ENCODE data around the gene DDI1. TPM values are rescaled to one million over a fixed set of nuclear protein-coding genes. Genes with fewer than 3 reads are reported as not detected.

The DDI1 gene
- total and polyA plus RNA-seq, 2 of the 13 experiments (the other 11 are each of a cell fraction or from before 2014, with no cell fraction given) = not detected

DNA sequence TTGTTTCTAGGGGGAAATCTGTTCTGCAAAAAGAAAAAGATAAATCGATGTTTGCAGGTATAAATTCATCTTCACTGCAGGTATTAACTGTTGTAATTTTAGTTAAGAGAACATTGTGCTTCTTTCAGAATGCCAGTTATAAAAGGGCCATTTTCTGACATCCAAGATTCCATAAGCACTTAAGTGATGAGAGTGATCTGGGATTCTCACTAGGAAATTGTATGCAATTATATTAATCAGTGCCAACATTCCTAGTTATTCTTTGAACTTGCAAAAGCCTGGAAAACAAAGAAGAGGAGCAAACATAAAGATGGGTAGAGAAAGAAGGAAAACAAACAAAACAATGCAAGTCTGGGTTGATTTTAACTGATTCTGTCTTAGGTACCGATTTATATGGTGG, 5.4 kb downstream of the DDI1 start:
- in situ Hi-C loops (cut with HindIII; ENCODE audit: extremely low pct_ligation_motif_present, low pct_unique_long_range_greater_than_20kb) = no loop called here
- no peak for DNase-seq (ENCODE audit: low spot score)
- 0% methylated on average over 2 of the region's 2 CpGs for WGBS (ENCODE audit: low lambda C conversion rate)
- ATAC-seq = no peak
- POLR2A ChIA-PET = no interaction called here
- Histone ChIP-seq H3K9ac (ENCODE audit: insufficient read depth, low read depth, low read length) (no peak overlapping the region), H3K36me3 (replicated peaks in 1 of 2; ENCODE audit: control insufficient read depth in 1 of 2, insufficient read depth in 2 of 2, low read length in 2 of 2) (no peaks in the 10 kb centered on the region), H3K27me3 (ENCODE audit: control insufficient read depth in 1 of 2, insufficient read depth in 2 of 2, low read length in 2 of 2) (no peaks in the 10 kb centered on the region), H2AFZ (ENCODE audit: low read length) (no peak overlapping the region), H3K9me3 (ENCODE audit: low read length) (peaks cover 12% of the 10 kb centered on the region; the same call in 1 of the 2 replicates), H3K4me1 (ENCODE audit: insufficient read depth, low read length) (no peaks in the 10 kb centered on the region), H3K4me2 (ENCODE audit: low read depth, low read length) (no peak overlapping the region), H3K79me2 (ENCODE audit: insufficient read depth, low read length) (no peaks in the 10 kb centered on the region), H3K4me3 (replicated peaks in 1 of 3; ENCODE audit: insufficient read depth in 1 of 3, low read depth in 2 of 3, low read length in 3 of 3) (no peak overlapping the region), H3K27ac (ENCODE audit: extremely low read length, insufficient read depth, low read length) (no peak overlapping the region), H4K20me1 (ENCODE audit: insufficient read depth, low read length) (no peaks in the 10 kb centered on the region)
- intact Hi-C loops (cut with micrococcal nuclease; ENCODE audit: unreplicated experiment) = no loop called here
- TF ChIP-seq HIVEP1 (CRISPR knock-in tag; IDR thresholded peaks at IDR 0.05) = no peak
- TF ChIP-seq HNRNPUL1 (IDR thresholded peaks at IDR 0.05; ENCODE audit: low read depth, low read length) = no peak
- no peak for TF ChIP-seq SAP130 (CRISPR knock-in tag; IDR thresholded peaks at IDR 0.05; ENCODE audit: low read depth)
- TF ChIP-seq, protein P1, sequence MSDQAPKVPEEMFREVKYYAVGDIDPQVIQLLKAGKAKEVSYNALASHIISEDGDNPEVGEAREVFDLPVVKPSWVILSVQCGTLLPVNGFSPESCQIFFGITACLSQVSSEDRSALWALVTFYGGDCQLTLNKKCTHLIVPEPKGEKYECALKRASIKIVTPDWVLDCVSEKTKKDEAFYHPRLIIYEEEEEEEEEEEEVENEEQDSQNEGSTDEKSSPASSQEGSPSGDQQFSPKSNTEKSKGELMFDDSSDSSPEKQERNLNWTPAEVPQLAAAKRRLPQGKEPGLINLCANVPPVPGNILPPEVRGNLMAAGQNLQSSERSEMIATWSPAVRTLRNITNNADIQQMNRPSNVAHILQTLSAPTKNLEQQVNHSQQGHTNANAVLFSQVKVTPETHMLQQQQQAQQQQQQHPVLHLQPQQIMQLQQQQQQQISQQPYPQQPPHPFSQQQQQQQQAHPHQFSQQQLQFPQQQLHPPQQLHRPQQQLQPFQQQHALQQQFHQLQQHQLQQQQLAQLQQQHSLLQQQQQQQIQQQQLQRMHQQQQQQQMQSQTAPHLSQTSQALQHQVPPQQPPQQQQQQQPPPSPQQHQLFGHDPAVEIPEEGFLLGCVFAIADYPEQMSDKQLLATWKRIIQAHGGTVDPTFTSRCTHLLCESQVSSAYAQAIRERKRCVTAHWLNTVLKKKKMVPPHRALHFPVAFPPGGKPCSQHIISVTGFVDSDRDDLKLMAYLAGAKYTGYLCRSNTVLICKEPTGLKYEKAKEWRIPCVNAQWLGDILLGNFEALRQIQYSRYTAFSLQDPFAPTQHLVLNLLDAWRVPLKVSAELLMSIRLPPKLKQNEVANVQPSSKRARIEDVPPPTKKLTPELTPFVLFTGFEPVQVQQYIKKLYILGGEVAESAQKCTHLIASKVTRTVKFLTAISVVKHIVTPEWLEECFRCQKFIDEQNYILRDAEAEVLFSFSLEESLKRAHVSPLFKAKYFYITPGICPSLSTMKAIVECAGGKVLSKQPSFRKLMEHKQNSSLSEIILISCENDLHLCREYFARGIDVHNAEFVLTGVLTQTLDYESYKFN (CRISPR knock-in tag; conservative IDR thresholded peaks at IDR 0.05) = no peak
- no peak for TF ChIP-seq CC2D1A (CRISPR knock-in tag; IDR thresholded peaks at IDR 0.05)
- TF ChIP-seq, protein P2, sequence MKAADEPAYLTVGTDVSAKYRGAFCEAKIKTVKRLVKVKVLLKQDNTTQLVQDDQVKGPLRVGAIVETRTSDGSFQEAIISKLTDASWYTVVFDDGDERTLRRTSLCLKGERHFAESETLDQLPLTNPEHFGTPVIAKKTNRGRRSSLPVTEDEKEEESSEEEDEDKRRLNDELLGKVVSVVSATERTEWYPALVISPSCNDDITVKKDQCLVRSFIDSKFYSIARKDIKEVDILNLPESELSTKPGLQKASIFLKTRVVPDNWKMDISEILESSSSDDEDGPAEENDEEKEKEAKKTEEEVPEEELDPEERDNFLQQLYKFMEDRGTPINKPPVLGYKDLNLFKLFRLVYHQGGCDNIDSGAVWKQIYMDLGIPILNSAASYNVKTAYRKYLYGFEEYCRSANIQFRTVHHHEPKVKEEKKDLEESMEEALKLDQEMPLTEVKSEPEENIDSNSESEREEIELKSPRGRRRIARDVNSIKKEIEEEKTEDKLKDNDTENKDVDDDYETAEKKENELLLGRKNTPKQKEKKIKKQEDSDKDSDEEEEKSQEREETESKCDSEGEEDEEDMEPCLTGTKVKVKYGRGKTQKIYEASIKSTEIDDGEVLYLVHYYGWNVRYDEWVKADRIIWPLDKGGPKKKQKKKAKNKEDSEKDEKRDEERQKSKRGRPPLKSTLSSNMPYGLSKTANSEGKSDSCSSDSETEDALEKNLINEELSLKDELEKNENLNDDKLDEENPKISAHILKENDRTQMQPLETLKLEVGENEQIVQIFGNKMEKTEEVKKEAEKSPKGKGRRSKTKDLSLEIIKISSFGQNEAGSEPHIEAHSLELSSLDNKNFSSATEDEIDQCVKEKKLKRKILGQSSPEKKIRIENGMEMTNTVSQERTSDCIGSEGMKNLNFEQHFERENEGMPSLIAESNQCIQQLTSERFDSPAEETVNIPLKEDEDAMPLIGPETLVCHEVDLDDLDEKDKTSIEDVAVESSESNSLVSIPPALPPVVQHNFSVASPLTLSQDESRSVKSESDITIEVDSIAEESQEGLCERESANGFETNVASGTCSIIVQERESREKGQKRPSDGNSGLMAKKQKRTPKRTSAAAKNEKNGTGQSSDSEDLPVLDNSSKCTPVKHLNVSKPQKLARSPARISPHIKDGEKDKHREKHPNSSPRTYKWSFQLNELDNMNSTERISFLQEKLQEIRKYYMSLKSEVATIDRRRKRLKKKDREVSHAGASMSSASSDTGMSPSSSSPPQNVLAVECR (CRISPR knock-in tag; IDR thresholded peaks at IDR 0.05; ENCODE audit: borderline replicate concordance) = no peak
- TF ChIP-seq, protein P3, sequence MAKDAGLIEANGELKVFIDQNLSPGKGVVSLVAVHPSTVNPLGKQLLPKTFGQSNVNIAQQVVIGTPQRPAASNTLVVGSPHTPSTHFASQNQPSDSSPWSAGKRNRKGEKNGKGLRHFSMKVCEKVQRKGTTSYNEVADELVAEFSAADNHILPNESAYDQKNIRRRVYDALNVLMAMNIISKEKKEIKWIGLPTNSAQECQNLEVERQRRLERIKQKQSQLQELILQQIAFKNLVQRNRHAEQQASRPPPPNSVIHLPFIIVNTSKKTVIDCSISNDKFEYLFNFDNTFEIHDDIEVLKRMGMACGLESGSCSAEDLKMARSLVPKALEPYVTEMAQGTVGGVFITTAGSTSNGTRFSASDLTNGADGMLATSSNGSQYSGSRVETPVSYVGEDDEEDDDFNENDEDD (CRISPR knock-in tag; IDR thresholded peaks at IDR 0.05; ENCODE audit: borderline replicate concordance) = no peak
- TF ChIP-seq, protein P4, sequence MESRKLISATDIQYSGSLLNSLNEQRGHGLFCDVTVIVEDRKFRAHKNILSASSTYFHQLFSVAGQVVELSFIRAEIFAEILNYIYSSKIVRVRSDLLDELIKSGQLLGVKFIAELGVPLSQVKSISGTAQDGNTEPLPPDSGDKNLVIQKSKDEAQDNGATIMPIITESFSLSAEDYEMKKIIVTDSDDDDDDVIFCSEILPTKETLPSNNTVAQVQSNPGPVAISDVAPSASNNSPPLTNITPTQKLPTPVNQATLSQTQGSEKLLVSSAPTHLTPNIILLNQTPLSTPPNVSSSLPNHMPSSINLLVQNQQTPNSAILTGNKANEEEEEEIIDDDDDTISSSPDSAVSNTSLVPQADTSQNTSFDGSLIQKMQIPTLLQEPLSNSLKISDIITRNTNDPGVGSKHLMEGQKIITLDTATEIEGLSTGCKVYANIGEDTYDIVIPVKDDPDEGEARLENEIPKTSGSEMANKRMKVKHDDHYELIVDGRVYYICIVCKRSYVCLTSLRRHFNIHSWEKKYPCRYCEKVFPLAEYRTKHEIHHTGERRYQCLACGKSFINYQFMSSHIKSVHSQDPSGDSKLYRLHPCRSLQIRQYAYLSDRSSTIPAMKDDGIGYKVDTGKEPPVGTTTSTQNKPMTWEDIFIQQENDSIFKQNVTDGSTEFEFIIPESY (CRISPR knock-in tag; IDR thresholded peaks at IDR 0.05) = no peak
- TF ChIP-seq, protein P5, sequence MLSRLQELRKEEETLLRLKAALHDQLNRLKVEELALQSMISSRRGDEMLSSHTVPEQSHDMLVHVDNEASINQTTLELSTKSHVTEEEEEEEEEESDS (CRISPR knock-in tag; IDR thresholded peaks at IDR 0.05; ENCODE audit: borderline replicate concordance) = no peak
- no peak for TF ChIP-seq CCAR2 (optimal IDR thresholded peaks at IDR 0.05; ENCODE audit: low read depth, low read length)
- no peak for TF ChIP-seq RFX5 (IDR thresholded peaks at IDR 0.05; ENCODE audit: low read depth, low read length)
- TF ChIP-seq HHEX (CRISPR knock-in tag; IDR thresholded peaks at IDR 0.05) = no peak
- FAIRE-seq = no peak
- no TSS peak for BruUV-seq (replicated peaks)
- CTCF ChIA-PET (ENCODE audit: low intra/inter-chr PET ratio, low total read pairs) = no interaction called here
